ENCODE results near the gene MAP2K3. TPM values are rescaled to one million over a fixed set of nuclear protein-coding genes. Genes with fewer than 3 reads are reported as not detected.

MAP2K3 gene
- total RNA-seq, 1 donor from 2014 or later, result 3.5 TPM

DNA sequence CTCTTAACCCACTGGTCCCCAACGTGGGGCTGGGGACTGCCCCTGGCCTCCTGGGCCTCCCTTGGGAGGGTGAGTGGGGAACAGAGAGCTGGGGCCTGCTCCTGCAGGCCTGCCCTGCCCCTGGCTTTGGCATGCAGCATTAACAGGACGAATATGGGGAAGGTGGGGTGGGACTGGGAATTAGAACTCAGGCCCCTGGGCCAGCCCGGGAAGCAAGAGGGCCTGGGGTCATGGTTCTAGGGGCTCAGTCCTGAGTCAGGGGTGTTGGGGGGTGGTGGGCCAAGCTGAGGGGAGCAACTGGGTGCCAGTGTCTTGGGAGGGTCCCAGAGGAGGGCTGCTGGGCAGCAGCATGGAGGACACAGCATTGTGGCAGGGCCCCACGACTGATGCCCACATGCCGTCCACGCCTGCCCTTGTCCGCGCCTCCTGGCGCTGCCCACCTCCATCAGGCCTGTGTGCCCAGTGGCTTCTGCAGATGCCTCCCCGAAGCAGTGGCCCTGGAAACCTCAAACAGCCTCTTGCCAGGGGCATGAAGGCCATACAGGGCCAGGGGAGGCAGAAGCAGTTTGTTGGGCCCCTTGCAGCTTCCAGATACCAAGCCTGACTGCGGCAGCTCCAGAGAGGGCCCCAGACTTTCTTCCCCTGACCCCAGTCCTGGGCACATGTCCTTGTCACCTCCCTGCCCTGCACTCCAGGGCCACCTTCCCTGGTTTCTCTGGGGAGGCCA, 4.8 kb downstream of the MAP2K3 start:
- Mint-ChIP-seq H3K27ac (no peak overlapping the region), H3K36me3 (no peaks in the 10 kb centered on the region), H3K4me1 (peaks cover 20% of the 10 kb centered on the region), H3K27me3 (ENCODE audit: insufficient read depth, low read depth) (peaks cover 11% of the 10 kb centered on the region), H3K9me3 (peaks cover 16% of the 10 kb centered on the region), H3K4me3 (no peak overlapping the region)
- Histone ChIP-seq H3K4me3 (no peak overlapping the region), H3K79me2 (ENCODE audit: low read depth) (peaks cover 5% of the 10 kb centered on the region), H4K20me1 (ENCODE audit: low read depth) (peaks cover 18% of the 10 kb centered on the region), H3K4me1 (peaks cover 20% of the 10 kb centered on the region), H3K27ac (no peak overlapping the region), H3K27me3 (peaks cover 11% of the 10 kb centered on the region), H3K9ac (no peak overlapping the region), H3F3A (ENCODE audit: low read depth) (peaks cover 5% of the 10 kb centered on the region), H3K9me3 (ENCODE audit: low read depth) (peaks cover 6% of the 10 kb centered on the region), H3K4me2 (no peak overlapping the region), H2AFZ (replicated peaks) (no peak overlapping the region), H3K36me3 (no peaks in the 10 kb centered on the region)
- TF ChIP-seq EZH2phosphoT487 (IDR thresholded peaks at IDR 0.05), result no peak
- TF ChIP-seq EZH2 (IDR thresholded peaks at IDR 0.05), result no peak
- TF ChIP-seq, protein P1, sequence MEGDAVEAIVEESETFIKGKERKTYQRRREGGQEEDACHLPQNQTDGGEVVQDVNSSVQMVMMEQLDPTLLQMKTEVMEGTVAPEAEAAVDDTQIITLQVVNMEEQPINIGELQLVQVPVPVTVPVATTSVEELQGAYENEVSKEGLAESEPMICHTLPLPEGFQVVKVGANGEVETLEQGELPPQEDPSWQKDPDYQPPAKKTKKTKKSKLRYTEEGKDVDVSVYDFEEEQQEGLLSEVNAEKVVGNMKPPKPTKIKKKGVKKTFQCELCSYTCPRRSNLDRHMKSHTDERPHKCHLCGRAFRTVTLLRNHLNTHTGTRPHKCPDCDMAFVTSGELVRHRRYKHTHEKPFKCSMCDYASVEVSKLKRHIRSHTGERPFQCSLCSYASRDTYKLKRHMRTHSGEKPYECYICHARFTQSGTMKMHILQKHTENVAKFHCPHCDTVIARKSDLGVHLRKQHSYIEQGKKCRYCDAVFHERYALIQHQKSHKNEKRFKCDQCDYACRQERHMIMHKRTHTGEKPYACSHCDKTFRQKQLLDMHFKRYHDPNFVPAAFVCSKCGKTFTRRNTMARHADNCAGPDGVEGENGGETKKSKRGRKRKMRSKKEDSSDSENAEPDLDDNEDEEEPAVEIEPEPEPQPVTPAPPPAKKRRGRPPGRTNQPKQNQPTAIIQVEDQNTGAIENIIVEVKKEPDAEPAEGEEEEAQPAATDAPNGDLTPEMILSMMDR (IDR thresholded peaks at IDR 0.05), result no peak
- DNase-seq (ENCODE audit: low spot score), result no peak

DNA sequence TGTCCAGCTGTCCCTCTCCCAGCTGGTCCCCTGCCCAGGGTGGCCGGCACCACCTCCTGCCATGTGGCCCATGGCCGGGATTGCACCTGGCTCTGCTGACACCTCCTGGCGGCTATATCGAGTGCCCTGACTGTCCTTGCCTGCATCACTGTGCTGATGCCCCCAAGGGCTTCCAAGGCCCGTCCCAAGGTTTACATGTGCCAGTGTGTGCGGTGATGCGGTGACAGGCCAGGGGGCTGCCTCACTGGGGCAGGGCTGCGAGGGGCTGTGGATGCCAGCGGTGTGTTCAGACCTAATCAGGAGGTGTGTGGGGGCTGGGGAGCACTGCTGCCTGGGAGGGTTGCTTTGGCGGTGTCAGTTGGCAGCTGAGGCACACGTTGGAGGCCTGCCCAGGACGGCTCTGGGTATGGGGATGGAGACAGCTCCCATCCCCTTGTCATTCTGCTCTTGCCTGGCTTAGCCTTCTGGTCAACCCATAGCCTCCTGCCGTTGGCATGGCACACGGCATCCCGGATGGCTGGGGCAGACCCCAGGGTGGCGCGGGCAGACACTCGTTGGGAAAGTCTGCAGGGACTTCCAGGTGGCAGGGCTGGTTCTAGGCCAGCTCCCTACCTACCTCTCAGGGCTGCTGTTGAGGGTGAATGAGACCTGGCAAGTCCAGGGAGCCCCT, 5.5 kb downstream of the MAP2K3 start:
- H3K9me3 ChIP-seq (ENCODE audit: low read depth), result peaks cover 6% of the 10 kb centered on the region
- peaks cover 17% of the 10 kb centered on the region for H4K20me1 ChIP-seq (ENCODE audit: low read depth)
- no peaks in the 10 kb centered on the region for H3K36me3 Mint-ChIP-seq
- TF ChIP-seq EZH2phosphoT487 (IDR thresholded peaks at IDR 0.05) (no peak), EZH2 (IDR thresholded peaks at IDR 0.05) (no peak)
- TF ChIP-seq, protein P1 (IDR thresholded peaks at IDR 0.05), result no peak
- no peaks in the 10 kb centered on the region for H3K36me3 ChIP-seq
- peaks cover 10% of the 10 kb centered on the region for H3K27me3 Mint-ChIP-seq (ENCODE audit: insufficient read depth, low read depth)
- peaks cover 19% of the 10 kb centered on the region for H3K4me1 ChIP-seq
- H3K27ac ChIP-seq, result no peak overlapping the region
- peaks cover 5% of the 10 kb centered on the region for H3F3A ChIP-seq (ENCODE audit: low read depth)
- H3K9ac ChIP-seq, result no peak overlapping the region
- peaks cover 5% of the 10 kb centered on the region for H3K79me2 ChIP-seq (ENCODE audit: low read depth)
- H3K4me2 ChIP-seq, result no peak overlapping the region
- no peak for DNase-seq (ENCODE audit: low spot score)
- H2AFZ ChIP-seq (replicated peaks), result no peak overlapping the region
- peaks cover 9% of the 10 kb centered on the region for H3K27me3 ChIP-seq
- no peak overlapping the region for H3K27ac Mint-ChIP-seq
- no peak overlapping the region for H3K4me3 ChIP-seq
- H3K9me3 Mint-ChIP-seq, result peaks cover 20% of the 10 kb centered on the region
- H3K4me1 Mint-ChIP-seq, result peaks cover 20% of the 10 kb centered on the region
- H3K4me3 Mint-ChIP-seq, result no peak overlapping the region

DNA sequence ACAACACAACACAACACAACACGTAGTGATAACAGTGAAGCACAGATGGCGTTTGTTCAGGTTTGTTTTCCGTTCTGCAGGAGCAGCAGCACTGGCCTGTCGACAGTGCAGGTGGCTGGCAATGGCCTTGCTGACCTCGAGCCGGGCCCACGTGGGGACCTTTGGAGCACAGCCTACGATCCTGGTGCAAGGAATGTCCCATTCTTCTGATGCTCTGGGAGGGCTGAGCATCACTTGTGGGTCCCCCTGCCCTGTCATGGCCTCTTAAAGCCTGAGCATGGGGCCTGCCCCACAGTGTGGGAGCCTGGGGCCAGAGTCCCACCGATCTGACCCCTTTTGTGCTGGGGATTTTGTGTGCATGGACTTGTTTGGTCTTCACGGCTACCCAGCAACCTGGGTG, 6.8 kb downstream of the MAP2K3 start:
- no peak overlapping the region for H3K4me2 ChIP-seq
- Mint-ChIP-seq H3K27me3 (ENCODE audit: insufficient read depth, low read depth) (peaks cover 4% of the 10 kb centered on the region), H3K27ac (no peak overlapping the region), H3K4me3 (no peak overlapping the region), H3K9me3 (peaks cover 24% of the 10 kb centered on the region), H3K36me3 (no peaks in the 10 kb centered on the region), H3K4me1 (peaks cover 7% of the 10 kb centered on the region)
- no peak overlapping the region for H2AFZ ChIP-seq (replicated peaks)
- H3K27me3 ChIP-seq, result no peaks in the 10 kb centered on the region
- peaks cover 5% of the 10 kb centered on the region for H3K79me2 ChIP-seq (ENCODE audit: low read depth)
- H3F3A ChIP-seq (ENCODE audit: low read depth), result no peaks in the 10 kb centered on the region
- peaks cover 5% of the 10 kb centered on the region for H3K4me1 ChIP-seq
- no peak overlapping the region for H3K9ac ChIP-seq
- peaks cover 6% of the 10 kb centered on the region for H4K20me1 ChIP-seq (ENCODE audit: low read depth)
- H3K27ac ChIP-seq, result no peak overlapping the region
- H3K4me3 ChIP-seq, result no peak overlapping the region
- peaks cover 6% of the 10 kb centered on the region for H3K9me3 ChIP-seq (ENCODE audit: low read depth)
- H3K36me3 ChIP-seq, result no peaks in the 10 kb centered on the region
- no peak for TF ChIP-seq EZH2phosphoT487 (IDR thresholded peaks at IDR 0.05)
- no peak for TF ChIP-seq EZH2 (IDR thresholded peaks at IDR 0.05)
- TF ChIP-seq, protein P1 (IDR thresholded peaks at IDR 0.05), result no peak
- no peak for DNase-seq (ENCODE audit: low spot score)
